Stimulated activated CD4-positive, alpha-beta T cell treated with anti-CD3 and anti-CD28 coated beads, Interleukin-12 subunit alpha, Interleukin-12 subunit beta, amount 100 ng/mL, for 4 hours (primary cell): ENCODE measurements around the gene P2RY13.

Source experiments
- DNase-seq: peaks from one replicate; pipeline ENCODE4 v3.0.0-alpha.2; 2020

The P2RY13 gene

GRCh38 chr3:151319628-151320027 lies 9.7 kb downstream of the P2RY13 start:
- no peak for DNase-seq

GRCh38 chr3:151318991-151319390 lies 10.4 kb downstream of the P2RY13 start:
- no peak for DNase-seq

GRCh38 chr3:151318313-151318712 lies 11.0 kb downstream of the P2RY13 start:
- no peak for DNase-seq

GRCh38 chr3:151316267-151316991 lies 12.9 kb downstream of the P2RY13 start, which contains the start of gene GPR87:
Gene GPR87, minus strand, starts transcription at chr3:151316820. Its CDS starts 16,720 bp downstream, at chr3:151300100.
- DNase-seq = no peak

GRCh38 chr3:151315846-151316245 lies 13.5 kb downstream of the P2RY13 start:
- no peak for DNase-seq

GRCh38 chr3:151315136-151315535 lies 14.2 kb downstream of the P2RY13 start:
- DNase-seq = no peak

GRCh38 chr3:151314593-151314992 lies 14.8 kb downstream of the P2RY13 start:
- DNase-seq = no peak

- no peak for DNase-seq
These were observed 15.2 kb downstream of the P2RY13 start for GRCh38 chr3:151314137-151314536.

- DNase-seq = no peak
These were observed 16.4 kb downstream of the P2RY13 start for GRCh38 chr3:151312972-151313371.

- DNase-seq = no peak
These were observed 19.8 kb downstream of the P2RY13 start for GRCh38 chr3:151309566-151309965.

- DNase-seq = no peak
These were observed 21.5 kb downstream of the P2RY13 start for GRCh38 chr3:151307583-151308488.

GRCh38 chr3:151307131-151307530 lies 22.2 kb downstream of the P2RY13 start:
- no peak for DNase-seq

GRCh38 chr3:151306168-151306810 lies 23.1 kb downstream of the P2RY13 start:
- DNase-seq = no peak

GRCh38 chr3:151305775-151306151 lies 23.6 kb downstream of the P2RY13 start:
- no peak for DNase-seq

GRCh38 chr3:151305060-151305774 lies 24.1 kb downstream of the P2RY13 start:
- DNase-seq = no peak

GRCh38 chr3:151303751-151304150 lies 25.6 kb downstream of the P2RY13 start:
- DNase-seq = no peak

GRCh38 chr3:151301787-151302186 lies 27.6 kb downstream of the P2RY13 start:
- no peak for DNase-seq

- no peak for DNase-seq
These were observed 28.8 kb downstream of the P2RY13 start for GRCh38 chr3:151300539-151300938.

GRCh38 chr3:151299006-151299405 lies 30.3 kb downstream of the P2RY13 start:
- DNase-seq = no peak

- no peak for DNase-seq
These were observed 31.9 kb downstream of the P2RY13 start for GRCh38 chr3:151297429-151297828.

GRCh38 chr3:151296226-151296625 lies 33.1 kb downstream of the P2RY13 start:
- DNase-seq = no peak

GRCh38 chr3:151293127-151293526 lies 36.2 kb downstream of the P2RY13 start:
- no peak for DNase-seq

GRCh38 chr3:151290673-151291072 lies 38.7 kb downstream of the P2RY13 start:
- no peak for DNase-seq
